ENCODE data around the gene ASB1. TPM values are rescaled to one million over a fixed set of nuclear protein-coding genes. Genes with fewer than 3 reads are reported as not detected.

ASB1 gene
- total RNA-seq, 1 experiment from 2014 or later: 46.0 TPM

GRCh38 chr2:238433941-238434845 is 7.5 kb downstream of the ASB1 start:
- no peak overlapping the region for H3K9ac ChIP-seq (ENCODE audit: extremely low read depth, insufficient read length, low read length)

More at GRCh38 chr2:238433941-238434845, 7.5 kb downstream of the ASB1 start:
- Histone ChIP-seq H3K79me2 (ENCODE audit: insufficient read depth, low read length) (peaks cover 15% of the 10 kb centered on the region; the same call in 1 of the 2 replicates), H4K5ac (ENCODE audit: insufficient read length, low read depth, low read length) (no peak overlapping the region), H4K8ac (replicated peaks; ENCODE audit: insufficient read length, low read depth, low read length) (no peak overlapping the region), H4K20me1 (ENCODE audit: control insufficient read depth, insufficient read depth, insufficient read length) (no peaks in the 10 kb centered on the region), H3K4me1 (ENCODE audit: insufficient read depth, low read length) (no peaks in the 10 kb centered on the region), H2BK20ac (ENCODE audit: low read depth, low read length, poor library complexity, severe bottlenecking) (no peak overlapping the region), H3T11ph (ENCODE audit: low read length) (no peak overlapping the region), H3K23me2 (ENCODE audit: insufficient read length, low read depth, low read length, poor library complexity, severe bottlenecking) (no peaks in the 10 kb centered on the region), H3K56ac (ENCODE audit: insufficient read length, low read depth, low read length) (no peak overlapping the region), H2AFZ (ENCODE audit: low read length) (no peak overlapping the region), H3K18ac (ENCODE audit: insufficient read length, low read depth, low read length) (no peak overlapping the region), H3K4me2 (ENCODE audit: insufficient read depth, insufficient read length, low read length) (no peak overlapping the region), H3K79me1 (ENCODE audit: insufficient read depth, low read depth, low read length, poor library complexity, severe bottlenecking) (peaks cover 8% of the 10 kb centered on the region), H2BK12ac (ENCODE audit: insufficient read length, low read depth, low read length) (peak overlapping the region; percentile 8), H3K23ac (ENCODE audit: insufficient read length, low read depth, low read length) (no peak overlapping the region), H3K4ac (ENCODE audit: low read depth, low read length) (no peak overlapping the region), H3K14ac (ENCODE audit: insufficient read depth, low read length) (no peak overlapping the region; the same call in 1 of the 2 replicates), H2BK120ac (ENCODE audit: low read depth, low read length, poor library complexity, severe bottlenecking) (no peak overlapping the region), H2AK5ac (ENCODE audit: insufficient read length, low read length) (no peak overlapping the region), H4K91ac (ENCODE audit: insufficient read length, low read depth, low read length) (no peak overlapping the region), H3K27me3 (ENCODE audit: insufficient read depth, low read length) (no peaks in the 10 kb centered on the region), H2BK15ac (ENCODE audit: low read depth, low read length) (no peak overlapping the region), H2BK5ac (ENCODE audit: insufficient read length, low read length) (no peak overlapping the region), H3K9me3 (ENCODE audit: control insufficient read depth, low read depth, low read length) (no peaks in the 10 kb centered on the region), H3K27ac (ENCODE audit: insufficient read length, low read depth, low read length) (no peak overlapping the region)
- Mint-ChIP-seq H3K4me1 (no peaks in the 10 kb centered on the region), H3K36me3 (ENCODE audit: insufficient read depth in 1 of 3, low read depth in 3 of 3) (peaks cover 44 to 70% (median 66%) of the 10 kb centered on the region in 3 experiments), H3K27ac (peak overlapping the region in 1 of 3 experiments; percentile 65; a peak in 6 of 7 replicates), H3K4me3 (no peak overlapping the region), H3K9me3 (peaks cover 0 to 8% of the 10 kb centered on the region in 2 experiments; a peak in 2 of 5 replicates), H3K27me3 (ENCODE audit: low read depth) (no peaks in the 10 kb centered on the region)
- no CpG with 5 or more reads among the region's 13 CpGs for WGBS (ENCODE audit: extremely low coverage, insufficient read length, low lambda C conversion rate)
- no peak for TF ChIP-seq CTCF (conservative IDR thresholded peaks at IDR 0.05)
- DNase-seq: no peak
